Panc1 (cell line): Measurements from ENCODE around the gene CENPT. TPM values are rescaled to one million over a fixed set of nuclear protein-coding genes. Genes with fewer than 3 reads are reported as not detected.

Source experiments
- ATAC-seq: fragments of 200-7000 bp; cut with Tn5 transposase; 2 replicates; pipeline ENCODE4 v1.9.1; 2020; ENCODE audit warnings: mild to moderate bottlenecking, moderate library complexity
- BruUV-seq: library from RNA; stranded (reverse); fragments of 400-500 nt; replicated peaks from 2 replicates; lab custom pipeline; 2021; lab: Mats Ljungman, UMichigan
- CTCF ChIA-PET: fragments of 300-600 bp; sonication (Branson Sonifier 250); formaldehyde crosslinking; loops from one replicate; lab custom pipeline; 2022; ENCODE audit warnings: antibody characterized with exemption; lab: Charles Lee
- POLR2A ChIA-PET: fragments of 300-600 bp; sonication (Branson Sonifier 250); formaldehyde crosslinking; loops from one replicate; lab custom pipeline; 2022; ENCODE audit warnings: antibody characterized with exemption; lab: Charles Lee
- DNase-seq: peaks from one replicate; pipeline ENCODE4 v3.0.0-alpha.2; 2010; ENCODE audit warnings: low read depth, low spot score
- H3K27ac ChIP-seq: 2 replicates; pipeline ENCODE4 v1.5.1; 2011; ENCODE audit warnings: mild to moderate bottlenecking, low read length, inconsistent platforms
- H3K27me3 ChIP-seq: fragments of 200-500 bp; sonication (Bioruptor generic); 2 replicates; pipeline ENCODE4 v1.6.0; 2014; ENCODE audit warnings: low read length, inconsistent platforms; ENCODE audit not compliant: control insufficient read depth, insufficient read depth
- H3K36me3 ChIP-seq: fragments of 200-500 bp; sonication (Bioruptor generic); 2 replicates; pipeline ENCODE4 v1.5.1; 2014; ENCODE audit warnings: inconsistent platforms, mild to moderate bottlenecking, low read length, moderate library complexity; ENCODE audit not compliant: control insufficient read depth, insufficient read depth
- H3K4me1 ChIP-seq: 2 replicates; pipeline ENCODE4 v1.5.1; 2011; ENCODE audit warnings: inconsistent platforms, mild to moderate bottlenecking, low read length, moderate library complexity; ENCODE audit not compliant: control insufficient read depth, insufficient read depth
- H3K4me3 ChIP-seq, 2 experiments: 2 replicates each; pipeline ENCODE4 v1.5.1; 2011 to 2012; ENCODE audit warnings: low read depth in 2 of 2, low read length in 2 of 2, mild to moderate bottlenecking in 2 of 2, inconsistent platforms in 1 of 2, moderate library complexity in 1 of 2
- H3K9me3 ChIP-seq: fragments of 200-500 bp; sonication (Bioruptor generic); 2 replicates; pipeline ENCODE4 v1.5.1; 2014; ENCODE audit warnings: low read depth, mild to moderate bottlenecking, inconsistent platforms, low read length, moderate library complexity; ENCODE audit not compliant: control insufficient read depth, insufficient read depth
- POLR2AphosphoS5 ChIP-seq: IDR thresholded peaks from 2 replicates; pipeline ENCODE4 v1.6.1; 2012; ENCODE audit warnings: mild to moderate bottlenecking, low read depth, low read length, moderate library complexity
- SIN3A ChIP-seq: IDR thresholded peaks from 2 replicates; pipeline ENCODE4 v1.6.1; 2012; ENCODE audit warnings: low read depth, mild to moderate bottlenecking, low read length, moderate library complexity, borderline replicate concordance; ENCODE audit not compliant: insufficient read depth
- TCF7L2 ChIP-seq: IDR thresholded peaks from 2 replicates; pipeline ENCODE4 v1.6.1; 2011; ENCODE audit warnings: mild to moderate bottlenecking, low read depth, low read length, inconsistent platforms
- in situ Hi-C: cut with HindIII; loops from 2 replicates; pipeline ENCODE4 v1.10.0; 2016; ENCODE audit warnings: low sequenced_read_pairs, low pct_unique_long_range_greater_than_20kb
- intact Hi-C: fragments of 100-400 bp; cut with micrococcal nuclease; formaldehyde crosslinking; loops from one replicate; pipeline ENCODE4 v1.10.0; 2022; ENCODE audit not compliant: unreplicated experiment
- total RNA-seq: library from RNA; stranded (reverse); gene quantifications from one replicate; pipeline ENCODE4 v1.2.1, GENCODE V29; 2021; ENCODE audit not compliant: unreplicated experiment
- TF ChIP-seq, protein P1 (sequence below): fragments of 450-650 bp; IDR thresholded peaks from 2 replicates; pipeline ENCODE4 v1.5.1; 2017; ENCODE audit warnings: mild to moderate bottlenecking
- TF ChIP-seq, protein P2 (sequence below), 2 experiments: IDR thresholded peaks; 2 replicates each; pipeline ENCODE4 v1.6.1; 2011 to 2012; ENCODE audit warnings: low read depth in 2 of 2, control low read depth in 1 of 2, low read length in 1 of 2, mild to moderate bottlenecking in 1 of 2, moderate library complexity in 1 of 2; ENCODE audit not compliant: insufficient read depth in 1 of 2

Gene CENPT
- total RNA-seq, 1 experiment from 2014 or later, result 43.4 TPM

DNA sequence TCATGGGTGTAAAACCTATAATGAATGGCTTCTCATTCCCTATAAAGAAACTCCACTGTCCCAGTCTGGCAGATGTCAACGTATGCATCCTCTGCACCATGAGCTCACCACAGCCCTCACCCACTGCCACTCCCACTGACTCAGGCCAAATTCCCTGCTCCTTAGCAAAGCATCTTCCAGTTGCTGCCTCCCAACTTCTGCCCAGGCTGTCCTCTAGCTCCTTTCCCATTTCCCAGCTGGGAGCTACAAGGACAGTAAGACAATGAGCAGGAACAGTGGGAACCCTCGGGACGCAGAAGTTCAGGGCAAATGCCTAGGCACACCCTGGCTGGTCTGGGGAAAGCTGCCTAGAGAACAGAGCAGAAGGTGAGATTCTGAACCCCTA, 14.5 kb downstream of the CENPT start:
- ATAC-seq, result peak; percentile 26
- DNase-seq, result no peak
- BruUV-seq, result no TSS peak
- ChIA-PET POLR2A (no interaction called here), CTCF (interaction anchor here (0.5 to 1.0 kb wide), 2 partner anchors 11 to 16 kb away, joined by 3 to 5 read pairs; no protein-coding TSS in a partner anchor)
- H3K9me3 ChIP-seq, result no peaks in the 10 kb centered on the region
- TF ChIP-seq SIN3A (no peak), POLR2AphosphoS5 (no peak)
- H3K27ac ChIP-seq, result peak overlapping the region; percentile 87
- in situ Hi-C loops (no loop called here), intact Hi-C loops (no loop called here)
- H3K36me3 ChIP-seq, result peaks cover 2% of the 10 kb centered on the region; the same call in 1 of the 2 replicates
- H3K4me1 ChIP-seq, result peaks cover 9% of the 10 kb centered on the region; the same call in 1 of the 2 replicates
- no peaks in the 10 kb centered on the region for H3K27me3 ChIP-seq
- H3K4me3 ChIP-seq, result peak overlapping the region; percentile 81 to 82

DNA sequence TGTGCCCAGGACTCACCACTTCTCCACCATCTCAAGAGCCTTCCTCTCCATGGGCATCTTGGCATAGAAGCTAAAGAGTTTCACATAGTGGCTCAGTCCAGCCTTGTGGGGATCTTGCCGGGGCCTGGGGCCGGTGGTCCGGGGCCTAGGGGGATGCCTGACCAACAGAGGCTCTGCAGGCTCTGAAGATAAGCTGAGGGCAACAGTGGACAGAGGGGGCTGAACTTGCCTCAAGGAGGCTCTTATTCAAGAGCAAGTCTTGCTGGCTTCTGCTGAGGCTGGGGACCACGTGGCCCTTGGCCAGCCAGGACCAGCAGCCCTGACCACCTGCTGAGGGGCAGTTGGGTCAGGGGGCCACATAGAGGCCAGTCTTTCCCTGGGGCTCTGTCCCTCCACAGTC, 18.8 kb downstream of the CENPT start:
- BruUV-seq, result no TSS peak
- Histone ChIP-seq H3K36me3 (peaks cover 2% of the 10 kb centered on the region; the same call in 1 of the 2 replicates), H3K9me3 (no peaks in the 10 kb centered on the region), H3K4me1 (peaks cover 9% of the 10 kb centered on the region; the same call in 1 of the 2 replicates), H3K4me3 (no peak overlapping the region), H3K27ac (no peak overlapping the region), H3K27me3 (no peaks in the 10 kb centered on the region)
- ATAC-seq, result no peak
- POLR2A ChIA-PET, result no interaction called here
- in situ Hi-C loops, result no loop called here
- TF ChIP-seq, protein P1, sequence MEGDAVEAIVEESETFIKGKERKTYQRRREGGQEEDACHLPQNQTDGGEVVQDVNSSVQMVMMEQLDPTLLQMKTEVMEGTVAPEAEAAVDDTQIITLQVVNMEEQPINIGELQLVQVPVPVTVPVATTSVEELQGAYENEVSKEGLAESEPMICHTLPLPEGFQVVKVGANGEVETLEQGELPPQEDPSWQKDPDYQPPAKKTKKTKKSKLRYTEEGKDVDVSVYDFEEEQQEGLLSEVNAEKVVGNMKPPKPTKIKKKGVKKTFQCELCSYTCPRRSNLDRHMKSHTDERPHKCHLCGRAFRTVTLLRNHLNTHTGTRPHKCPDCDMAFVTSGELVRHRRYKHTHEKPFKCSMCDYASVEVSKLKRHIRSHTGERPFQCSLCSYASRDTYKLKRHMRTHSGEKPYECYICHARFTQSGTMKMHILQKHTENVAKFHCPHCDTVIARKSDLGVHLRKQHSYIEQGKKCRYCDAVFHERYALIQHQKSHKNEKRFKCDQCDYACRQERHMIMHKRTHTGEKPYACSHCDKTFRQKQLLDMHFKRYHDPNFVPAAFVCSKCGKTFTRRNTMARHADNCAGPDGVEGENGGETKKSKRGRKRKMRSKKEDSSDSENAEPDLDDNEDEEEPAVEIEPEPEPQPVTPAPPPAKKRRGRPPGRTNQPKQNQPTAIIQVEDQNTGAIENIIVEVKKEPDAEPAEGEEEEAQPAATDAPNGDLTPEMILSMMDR, result no peak
- TF ChIP-seq POLR2AphosphoS5 (no peak), SIN3A (no peak), TCF7L2 (no peak)
- TF ChIP-seq, protein P2, sequence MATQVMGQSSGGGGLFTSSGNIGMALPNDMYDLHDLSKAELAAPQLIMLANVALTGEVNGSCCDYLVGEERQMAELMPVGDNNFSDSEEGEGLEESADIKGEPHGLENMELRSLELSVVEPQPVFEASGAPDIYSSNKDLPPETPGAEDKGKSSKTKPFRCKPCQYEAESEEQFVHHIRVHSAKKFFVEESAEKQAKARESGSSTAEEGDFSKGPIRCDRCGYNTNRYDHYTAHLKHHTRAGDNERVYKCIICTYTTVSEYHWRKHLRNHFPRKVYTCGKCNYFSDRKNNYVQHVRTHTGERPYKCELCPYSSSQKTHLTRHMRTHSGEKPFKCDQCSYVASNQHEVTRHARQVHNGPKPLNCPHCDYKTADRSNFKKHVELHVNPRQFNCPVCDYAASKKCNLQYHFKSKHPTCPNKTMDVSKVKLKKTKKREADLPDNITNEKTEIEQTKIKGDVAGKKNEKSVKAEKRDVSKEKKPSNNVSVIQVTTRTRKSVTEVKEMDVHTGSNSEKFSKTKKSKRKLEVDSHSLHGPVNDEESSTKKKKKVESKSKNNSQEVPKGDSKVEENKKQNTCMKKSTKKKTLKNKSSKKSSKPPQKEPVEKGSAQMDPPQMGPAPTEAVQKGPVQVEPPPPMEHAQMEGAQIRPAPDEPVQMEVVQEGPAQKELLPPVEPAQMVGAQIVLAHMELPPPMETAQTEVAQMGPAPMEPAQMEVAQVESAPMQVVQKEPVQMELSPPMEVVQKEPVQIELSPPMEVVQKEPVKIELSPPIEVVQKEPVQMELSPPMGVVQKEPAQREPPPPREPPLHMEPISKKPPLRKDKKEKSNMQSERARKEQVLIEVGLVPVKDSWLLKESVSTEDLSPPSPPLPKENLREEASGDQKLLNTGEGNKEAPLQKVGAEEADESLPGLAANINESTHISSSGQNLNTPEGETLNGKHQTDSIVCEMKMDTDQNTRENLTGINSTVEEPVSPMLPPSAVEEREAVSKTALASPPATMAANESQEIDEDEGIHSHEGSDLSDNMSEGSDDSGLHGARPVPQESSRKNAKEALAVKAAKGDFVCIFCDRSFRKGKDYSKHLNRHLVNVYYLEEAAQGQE (IDR thresholded peaks at IDR 0.05; ENCODE audit: insufficient read depth in 1 of 2, low read depth in 2 of 2, low read length in 1 of 2), result no peak
- DNase-seq, result no peak
- intact Hi-C loops, result no loop called here
- CTCF ChIA-PET, result no interaction called here

DNA sequence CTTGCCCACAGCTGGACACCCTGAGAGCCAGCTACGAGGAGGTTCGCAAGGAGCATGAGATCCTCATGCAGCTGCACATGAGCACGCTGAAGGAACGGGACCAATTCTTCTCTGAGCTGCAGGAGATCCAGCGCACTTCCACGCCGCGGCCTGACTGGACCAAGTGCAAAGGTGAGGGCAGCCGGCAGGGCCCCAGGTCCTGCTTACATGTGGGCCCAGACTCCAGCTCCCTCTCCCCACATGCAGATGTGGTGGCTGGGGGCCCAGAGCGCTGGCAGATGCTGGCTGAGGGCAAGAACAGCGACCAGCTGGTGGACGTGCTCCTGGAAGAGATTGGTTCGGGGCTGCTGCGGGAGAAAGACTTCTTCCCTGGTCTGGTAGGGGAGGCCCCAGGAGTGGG, 21.6 kb downstream of the CENPT start:
- TF ChIP-seq, protein P2 (IDR thresholded peaks at IDR 0.05; ENCODE audit: insufficient read depth in 1 of 2, low read depth in 2 of 2, low read length in 1 of 2), result no peak
- TF ChIP-seq TCF7L2 (no peak), SIN3A (no peak), POLR2AphosphoS5 (no peak)
- TF ChIP-seq, protein P1, result no peak
- no peaks in the 10 kb centered on the region for H3K27me3 ChIP-seq
- no peak overlapping the region for H3K27ac ChIP-seq
- ChIA-PET CTCF (no interaction called here), POLR2A (no interaction called here)
- H3K36me3 ChIP-seq, result no peaks in the 10 kb centered on the region; the same call in 1 of the 2 replicates
- no peaks in the 10 kb centered on the region for H3K4me1 ChIP-seq
- no TSS peak for BruUV-seq
- DNase-seq (no peak), ATAC-seq (no peak)
- H3K4me3 ChIP-seq, result no peak overlapping the region
- intact Hi-C loops (no loop called here), in situ Hi-C loops (no loop called here)
- H3K9me3 ChIP-seq, result no peaks in the 10 kb centered on the region
